ENCODE measurements around the gene LRRC52.

GRCh38 chr1:165612062-165612461 lies 68.3 kb downstream of the LRRC52 start:
- TF ChIP-seq, protein P1, sequence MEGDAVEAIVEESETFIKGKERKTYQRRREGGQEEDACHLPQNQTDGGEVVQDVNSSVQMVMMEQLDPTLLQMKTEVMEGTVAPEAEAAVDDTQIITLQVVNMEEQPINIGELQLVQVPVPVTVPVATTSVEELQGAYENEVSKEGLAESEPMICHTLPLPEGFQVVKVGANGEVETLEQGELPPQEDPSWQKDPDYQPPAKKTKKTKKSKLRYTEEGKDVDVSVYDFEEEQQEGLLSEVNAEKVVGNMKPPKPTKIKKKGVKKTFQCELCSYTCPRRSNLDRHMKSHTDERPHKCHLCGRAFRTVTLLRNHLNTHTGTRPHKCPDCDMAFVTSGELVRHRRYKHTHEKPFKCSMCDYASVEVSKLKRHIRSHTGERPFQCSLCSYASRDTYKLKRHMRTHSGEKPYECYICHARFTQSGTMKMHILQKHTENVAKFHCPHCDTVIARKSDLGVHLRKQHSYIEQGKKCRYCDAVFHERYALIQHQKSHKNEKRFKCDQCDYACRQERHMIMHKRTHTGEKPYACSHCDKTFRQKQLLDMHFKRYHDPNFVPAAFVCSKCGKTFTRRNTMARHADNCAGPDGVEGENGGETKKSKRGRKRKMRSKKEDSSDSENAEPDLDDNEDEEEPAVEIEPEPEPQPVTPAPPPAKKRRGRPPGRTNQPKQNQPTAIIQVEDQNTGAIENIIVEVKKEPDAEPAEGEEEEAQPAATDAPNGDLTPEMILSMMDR (IDR thresholded peaks at IDR 0.05; ENCODE audit: low read depth, low read length, missing input control), result no peak
- no peak for TF ChIP-seq MAX (IDR thresholded peaks at IDR 0.05)
- TF ChIP-seq TAF1 (conservative IDR thresholded peaks at IDR 0.05), result no peak
